ENCODE data around the gene ZNF763. TPM values are rescaled to one million over a fixed set of nuclear protein-coding genes. Genes with fewer than 3 reads are reported as not detected.

The ZNF763 gene
- total and polyA plus RNA-seq, 4 donors = 0.31 to 1.3 (median 0.90) TPM

DNA sequence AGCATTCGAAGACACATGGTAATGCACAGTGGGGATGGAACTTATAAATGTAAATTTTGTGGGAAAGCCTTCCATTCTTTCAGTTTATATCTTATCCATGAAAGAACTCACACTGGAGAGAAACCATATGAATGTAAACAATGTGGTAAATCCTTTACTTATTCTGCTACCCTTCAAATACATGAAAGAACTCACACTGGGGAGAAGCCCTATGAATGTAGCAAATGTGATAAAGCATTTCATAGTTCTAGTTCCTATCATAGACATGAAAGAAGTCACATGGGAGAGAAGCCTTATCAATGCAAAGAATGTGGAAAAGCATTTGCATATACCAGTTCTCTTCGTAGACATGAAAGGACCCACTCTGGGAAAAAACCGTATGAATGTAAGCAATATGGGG, 16.2 kb upstream of the ZNF763 start:
- Histone ChIP-seq H3K9ac (ENCODE audit: low read depth in 1 of 2, low read length in 2 of 2) (no peak overlapping the region), H3K9me3 (ENCODE audit: control insufficient read depth in 4 of 4, low read length in 3 of 4) (peaks cover 67 to 100% (median 87%) of the 10 kb centered on the region in 4 donors), H3K4me3 (ENCODE audit: low read depth in 1 of 3, low read length in 3 of 3) (peak overlapping the region in 2 of 3 donors; percentile 69 to 83), H3K4me1 (ENCODE audit: control insufficient read depth in 4 of 4, insufficient read depth in 4 of 4, low read length in 3 of 4) (no peaks in the 10 kb centered on the region), H3K27me3 (ENCODE audit: control insufficient read depth in 4 of 4, insufficient read depth in 4 of 4, low read length in 3 of 4) (no peaks in the 10 kb centered on the region), H3K27ac (ENCODE audit: low read depth in 1 of 2, low read length in 2 of 2) (no peak overlapping the region), H3K36me3 (ENCODE audit: control insufficient read depth in 4 of 4, insufficient read depth in 3 of 4, low read depth in 1 of 4, low read length in 3 of 4) (peaks cover 14 to 68% (median 63%) of the 10 kb centered on the region in 4 donors)
- TF ChIP-seq YY1 (IDR thresholded peaks at IDR 0.05) (no peak), HNF4A (conservative IDR thresholded peaks at IDR 0.05) (no peak), JUND (IDR thresholded peaks at IDR 0.05) (no peak), RXRA (IDR thresholded peaks at IDR 0.05) (no peak), TAF1 (conservative IDR thresholded peaks at IDR 0.05) (no peak), NR2F2 (IDR thresholded peaks at IDR 0.05) (no peak), GABPA (IDR thresholded peaks at IDR 0.05 in 1 of 2, conservative IDR thresholded peaks at IDR 0.05 in 1 of 2) (no peak), FOXA2 (IDR thresholded peaks at IDR 0.05) (no peak), RAD21 (IDR thresholded peaks at IDR 0.05) (no peak), EGR1 (IDR thresholded peaks at IDR 0.05; ENCODE audit: low read depth in 2 of 2) (no peak), HNF4G (IDR thresholded peaks at IDR 0.05) (no peak)
- TF ChIP-seq, protein P1, sequence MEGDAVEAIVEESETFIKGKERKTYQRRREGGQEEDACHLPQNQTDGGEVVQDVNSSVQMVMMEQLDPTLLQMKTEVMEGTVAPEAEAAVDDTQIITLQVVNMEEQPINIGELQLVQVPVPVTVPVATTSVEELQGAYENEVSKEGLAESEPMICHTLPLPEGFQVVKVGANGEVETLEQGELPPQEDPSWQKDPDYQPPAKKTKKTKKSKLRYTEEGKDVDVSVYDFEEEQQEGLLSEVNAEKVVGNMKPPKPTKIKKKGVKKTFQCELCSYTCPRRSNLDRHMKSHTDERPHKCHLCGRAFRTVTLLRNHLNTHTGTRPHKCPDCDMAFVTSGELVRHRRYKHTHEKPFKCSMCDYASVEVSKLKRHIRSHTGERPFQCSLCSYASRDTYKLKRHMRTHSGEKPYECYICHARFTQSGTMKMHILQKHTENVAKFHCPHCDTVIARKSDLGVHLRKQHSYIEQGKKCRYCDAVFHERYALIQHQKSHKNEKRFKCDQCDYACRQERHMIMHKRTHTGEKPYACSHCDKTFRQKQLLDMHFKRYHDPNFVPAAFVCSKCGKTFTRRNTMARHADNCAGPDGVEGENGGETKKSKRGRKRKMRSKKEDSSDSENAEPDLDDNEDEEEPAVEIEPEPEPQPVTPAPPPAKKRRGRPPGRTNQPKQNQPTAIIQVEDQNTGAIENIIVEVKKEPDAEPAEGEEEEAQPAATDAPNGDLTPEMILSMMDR (IDR thresholded peaks at IDR 0.05; ENCODE audit: low read depth, low read length, missing input control) = no peak
- TF ChIP-seq, protein P2, sequence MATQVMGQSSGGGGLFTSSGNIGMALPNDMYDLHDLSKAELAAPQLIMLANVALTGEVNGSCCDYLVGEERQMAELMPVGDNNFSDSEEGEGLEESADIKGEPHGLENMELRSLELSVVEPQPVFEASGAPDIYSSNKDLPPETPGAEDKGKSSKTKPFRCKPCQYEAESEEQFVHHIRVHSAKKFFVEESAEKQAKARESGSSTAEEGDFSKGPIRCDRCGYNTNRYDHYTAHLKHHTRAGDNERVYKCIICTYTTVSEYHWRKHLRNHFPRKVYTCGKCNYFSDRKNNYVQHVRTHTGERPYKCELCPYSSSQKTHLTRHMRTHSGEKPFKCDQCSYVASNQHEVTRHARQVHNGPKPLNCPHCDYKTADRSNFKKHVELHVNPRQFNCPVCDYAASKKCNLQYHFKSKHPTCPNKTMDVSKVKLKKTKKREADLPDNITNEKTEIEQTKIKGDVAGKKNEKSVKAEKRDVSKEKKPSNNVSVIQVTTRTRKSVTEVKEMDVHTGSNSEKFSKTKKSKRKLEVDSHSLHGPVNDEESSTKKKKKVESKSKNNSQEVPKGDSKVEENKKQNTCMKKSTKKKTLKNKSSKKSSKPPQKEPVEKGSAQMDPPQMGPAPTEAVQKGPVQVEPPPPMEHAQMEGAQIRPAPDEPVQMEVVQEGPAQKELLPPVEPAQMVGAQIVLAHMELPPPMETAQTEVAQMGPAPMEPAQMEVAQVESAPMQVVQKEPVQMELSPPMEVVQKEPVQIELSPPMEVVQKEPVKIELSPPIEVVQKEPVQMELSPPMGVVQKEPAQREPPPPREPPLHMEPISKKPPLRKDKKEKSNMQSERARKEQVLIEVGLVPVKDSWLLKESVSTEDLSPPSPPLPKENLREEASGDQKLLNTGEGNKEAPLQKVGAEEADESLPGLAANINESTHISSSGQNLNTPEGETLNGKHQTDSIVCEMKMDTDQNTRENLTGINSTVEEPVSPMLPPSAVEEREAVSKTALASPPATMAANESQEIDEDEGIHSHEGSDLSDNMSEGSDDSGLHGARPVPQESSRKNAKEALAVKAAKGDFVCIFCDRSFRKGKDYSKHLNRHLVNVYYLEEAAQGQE (IDR thresholded peaks at IDR 0.05) = no peak
- TF ChIP-seq, protein P3, sequence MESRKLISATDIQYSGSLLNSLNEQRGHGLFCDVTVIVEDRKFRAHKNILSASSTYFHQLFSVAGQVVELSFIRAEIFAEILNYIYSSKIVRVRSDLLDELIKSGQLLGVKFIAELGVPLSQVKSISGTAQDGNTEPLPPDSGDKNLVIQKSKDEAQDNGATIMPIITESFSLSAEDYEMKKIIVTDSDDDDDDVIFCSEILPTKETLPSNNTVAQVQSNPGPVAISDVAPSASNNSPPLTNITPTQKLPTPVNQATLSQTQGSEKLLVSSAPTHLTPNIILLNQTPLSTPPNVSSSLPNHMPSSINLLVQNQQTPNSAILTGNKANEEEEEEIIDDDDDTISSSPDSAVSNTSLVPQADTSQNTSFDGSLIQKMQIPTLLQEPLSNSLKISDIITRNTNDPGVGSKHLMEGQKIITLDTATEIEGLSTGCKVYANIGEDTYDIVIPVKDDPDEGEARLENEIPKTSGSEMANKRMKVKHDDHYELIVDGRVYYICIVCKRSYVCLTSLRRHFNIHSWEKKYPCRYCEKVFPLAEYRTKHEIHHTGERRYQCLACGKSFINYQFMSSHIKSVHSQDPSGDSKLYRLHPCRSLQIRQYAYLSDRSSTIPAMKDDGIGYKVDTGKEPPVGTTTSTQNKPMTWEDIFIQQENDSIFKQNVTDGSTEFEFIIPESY (IDR thresholded peaks at IDR 0.05) = no peak
- TF ChIP-seq, protein P4, sequence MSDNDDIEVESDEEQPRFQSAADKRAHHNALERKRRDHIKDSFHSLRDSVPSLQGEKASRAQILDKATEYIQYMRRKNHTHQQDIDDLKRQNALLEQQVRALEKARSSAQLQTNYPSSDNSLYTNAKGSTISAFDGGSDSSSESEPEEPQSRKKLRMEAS (IDR thresholded peaks at IDR 0.05) = no peak
- no peak for DNase-seq (ENCODE audit: low spot score)
- over 99% methylated on average over 3 of the region's 3 CpGs for WGBS

DNA sequence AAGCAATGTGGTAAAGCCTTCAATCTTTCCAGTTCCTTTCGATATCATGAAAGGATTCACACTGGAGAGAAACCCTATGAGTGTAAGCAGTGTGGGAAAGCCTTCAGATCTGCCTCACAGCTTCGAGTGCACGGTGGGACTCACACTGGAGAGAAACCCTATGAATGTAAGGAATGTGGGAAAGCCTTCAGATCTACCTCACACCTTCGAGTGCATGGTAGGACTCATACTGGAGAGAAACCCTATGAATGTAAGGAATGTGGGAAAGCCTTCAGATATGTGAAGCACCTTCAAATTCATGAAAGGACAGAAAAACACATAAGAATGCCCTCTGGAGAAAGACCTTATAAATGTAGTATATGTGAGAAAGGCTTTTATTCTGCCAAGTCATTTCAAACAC, 15.6 kb upstream of the ZNF763 start:
- over 99% methylated on average over 4 of the region's 4 CpGs for WGBS
- Histone ChIP-seq H3K27ac (ENCODE audit: low read depth in 1 of 2, low read length in 2 of 2) (no peak overlapping the region), H3K9me3 (ENCODE audit: control insufficient read depth in 4 of 4, low read length in 3 of 4) (peaks cover 64 to 100% (median 86%) of the 10 kb centered on the region in 4 donors), H3K36me3 (ENCODE audit: control insufficient read depth in 4 of 4, insufficient read depth in 3 of 4, low read depth in 1 of 4, low read length in 3 of 4) (peaks cover 14 to 63% (median 60%) of the 10 kb centered on the region in 4 donors), H3K4me3 (ENCODE audit: low read depth in 1 of 3, low read length in 3 of 3) (peak overlapping the region in 2 of 3 donors; percentile 69 to 83), H3K9ac (ENCODE audit: low read depth in 1 of 2, low read length in 2 of 2) (no peak overlapping the region), H3K4me1 (ENCODE audit: control insufficient read depth in 4 of 4, insufficient read depth in 4 of 4, low read length in 3 of 4) (no peaks in the 10 kb centered on the region), H3K27me3 (ENCODE audit: control insufficient read depth in 4 of 4, insufficient read depth in 4 of 4, low read length in 3 of 4) (no peaks in the 10 kb centered on the region)
- DNase-seq (ENCODE audit: low spot score) = no peak
- TF ChIP-seq TAF1 (conservative IDR thresholded peaks at IDR 0.05) (no peak), EGR1 (IDR thresholded peaks at IDR 0.05; ENCODE audit: low read depth in 2 of 2) (no peak), HNF4G (IDR thresholded peaks at IDR 0.05) (no peak), RAD21 (IDR thresholded peaks at IDR 0.05) (no peak), YY1 (IDR thresholded peaks at IDR 0.05) (no peak), JUND (IDR thresholded peaks at IDR 0.05) (no peak), SP1 (IDR thresholded peaks at IDR 0.05) (no peak), NR2F2 (IDR thresholded peaks at IDR 0.05) (no peak), FOXA2 (IDR thresholded peaks at IDR 0.05) (no peak)
- TF ChIP-seq, protein P3 (IDR thresholded peaks at IDR 0.05) = no peak
- TF ChIP-seq, protein P2 (IDR thresholded peaks at IDR 0.05) = no peak
- TF ChIP-seq, protein P4 (IDR thresholded peaks at IDR 0.05) = no peak
- TF ChIP-seq, protein P5, sequence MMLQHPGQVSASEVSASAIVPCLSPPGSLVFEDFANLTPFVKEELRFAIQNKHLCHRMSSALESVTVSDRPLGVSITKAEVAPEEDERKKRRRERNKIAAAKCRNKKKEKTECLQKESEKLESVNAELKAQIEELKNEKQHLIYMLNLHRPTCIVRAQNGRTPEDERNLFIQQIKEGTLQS (IDR thresholded peaks at IDR 0.05) = no peak
